GM13976 (cell line): ENCODE data around the gene EBF3.

ENCODE experiments used
- DNase-seq: peaks from one replicate; pipeline ENCODE4 v3.0.0; 2012; ENCODE audit warnings: low spot score
- CTCF ChIP-seq: IDR thresholded peaks from 2 replicates; pipeline ENCODE4 v1.5.1; 2012; ENCODE audit warnings: borderline replicate concordance, mild to moderate bottlenecking; ENCODE audit not compliant: insufficient read depth; ENCODE audit errors: extremely low read depth, missing control alignments, control extremely low read depth
- in situ Hi-C: fragments of 300-500 bp; cut with MboI; formaldehyde crosslinking; loops from one replicate; pipeline ENCODE4 v1.12.0; 2022; ENCODE audit warnings: low sequenced_read_pairs, mixed read lengths, inconsistent platforms; ENCODE audit not compliant: unreplicated experiment

Gene EBF3

GRCh38 chr10:129900825-129901224, 63.2 kb downstream of the EBF3 start:
- in situ Hi-C loops = no loop called here

GRCh38 chr10:129899276-129900130, 64.6 kb downstream of the EBF3 start:
- in situ Hi-C loops = no loop called here
- DNase-seq = no peak

More at GRCh38 chr10:129900825-129901224, 63.2 kb downstream of the EBF3 start:
- no peak for TF ChIP-seq CTCF
- no peak for DNase-seq

GRCh38 chr10:129898706-129899268, 65.3 kb downstream of the EBF3 start:
- in situ Hi-C loops = no loop called here
- peak; percentile 13 for DNase-seq
- TF ChIP-seq CTCF = no peak

More at GRCh38 chr10:129899276-129900130, 64.6 kb downstream of the EBF3 start:
- no peak for TF ChIP-seq CTCF

GRCh38 chr10:129897871-129898626, 66.0 kb downstream of the EBF3 start:
- peak; percentile 12 for DNase-seq
- in situ Hi-C loops = no loop called here
- no peak for TF ChIP-seq CTCF

- in situ Hi-C loops = no loop called here
- no peak for TF ChIP-seq CTCF
- DNase-seq = no peak
Measured at GRCh38 chr10:129896860-129897200, 67.2 kb downstream of the EBF3 start.

- in situ Hi-C loops = no loop called here
- no peak for DNase-seq
- TF ChIP-seq CTCF = no peak
Measured at GRCh38 chr10:129896136-129896859, 67.8 kb downstream of the EBF3 start.
